OCI-LY7 (cell line): Measurements from ENCODE around the gene TET3.

Source experiments
- EZH2phosphoT487 ChIP-seq: fragments of 200-600 bp; sonication (generic); IDR thresholded peaks from 2 replicates; pipeline ENCODE4 v1.6.1; 2018; ENCODE audit warnings: low read depth, borderline replicate concordance, mild to moderate bottlenecking, mixed run types, antibody characterized with exemption, low read length, moderate library complexity, mixed read lengths
- TF ChIP-seq, protein P1 (sequence below): fragments of 200-600 bp; sonication (generic); conservative IDR thresholded peaks from 2 replicates; pipeline ENCODE4 v1.5.1; 2014; ENCODE audit warnings: mild to moderate bottlenecking, antibody characterized with exemption, low read length, moderate library complexity, mixed read lengths

DNA sequence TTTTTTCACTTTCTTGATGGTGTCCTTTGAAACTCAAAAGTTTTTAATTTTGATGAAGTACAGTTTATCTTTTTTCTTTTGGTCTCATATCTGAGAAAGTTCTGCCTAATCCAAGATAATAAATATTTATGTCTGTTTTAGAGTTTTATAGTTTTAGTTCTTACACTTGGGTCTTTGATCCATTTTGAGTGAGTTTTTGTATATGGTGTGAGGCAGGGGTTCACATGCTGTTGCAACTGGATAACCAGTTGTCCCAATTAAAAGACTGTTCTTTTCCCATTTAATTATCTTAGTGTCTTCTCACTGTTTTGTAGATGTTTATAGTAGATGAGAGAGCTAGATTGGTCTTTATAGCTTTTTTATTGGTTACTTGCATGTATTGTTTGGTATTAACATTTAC is 43.6 kb downstream of the TET3 start:
- TF ChIP-seq, protein P1, sequence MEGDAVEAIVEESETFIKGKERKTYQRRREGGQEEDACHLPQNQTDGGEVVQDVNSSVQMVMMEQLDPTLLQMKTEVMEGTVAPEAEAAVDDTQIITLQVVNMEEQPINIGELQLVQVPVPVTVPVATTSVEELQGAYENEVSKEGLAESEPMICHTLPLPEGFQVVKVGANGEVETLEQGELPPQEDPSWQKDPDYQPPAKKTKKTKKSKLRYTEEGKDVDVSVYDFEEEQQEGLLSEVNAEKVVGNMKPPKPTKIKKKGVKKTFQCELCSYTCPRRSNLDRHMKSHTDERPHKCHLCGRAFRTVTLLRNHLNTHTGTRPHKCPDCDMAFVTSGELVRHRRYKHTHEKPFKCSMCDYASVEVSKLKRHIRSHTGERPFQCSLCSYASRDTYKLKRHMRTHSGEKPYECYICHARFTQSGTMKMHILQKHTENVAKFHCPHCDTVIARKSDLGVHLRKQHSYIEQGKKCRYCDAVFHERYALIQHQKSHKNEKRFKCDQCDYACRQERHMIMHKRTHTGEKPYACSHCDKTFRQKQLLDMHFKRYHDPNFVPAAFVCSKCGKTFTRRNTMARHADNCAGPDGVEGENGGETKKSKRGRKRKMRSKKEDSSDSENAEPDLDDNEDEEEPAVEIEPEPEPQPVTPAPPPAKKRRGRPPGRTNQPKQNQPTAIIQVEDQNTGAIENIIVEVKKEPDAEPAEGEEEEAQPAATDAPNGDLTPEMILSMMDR: no peak
- TF ChIP-seq EZH2phosphoT487: no peak
